ENCODE data around the gene OR5V1. TPM values are rescaled to one million over a fixed set of nuclear protein-coding genes. Genes with fewer than 3 reads are reported as not detected.
"Not testable (repeated sequence)": the region's sequence is repeated elsewhere in the genome, so short reads cannot be mapped to it uniquely, and the experiment has no call there.

The OR5V1 gene
- total RNA-seq: not detected
- long read RNA-seq: 0 reads

DNA sequence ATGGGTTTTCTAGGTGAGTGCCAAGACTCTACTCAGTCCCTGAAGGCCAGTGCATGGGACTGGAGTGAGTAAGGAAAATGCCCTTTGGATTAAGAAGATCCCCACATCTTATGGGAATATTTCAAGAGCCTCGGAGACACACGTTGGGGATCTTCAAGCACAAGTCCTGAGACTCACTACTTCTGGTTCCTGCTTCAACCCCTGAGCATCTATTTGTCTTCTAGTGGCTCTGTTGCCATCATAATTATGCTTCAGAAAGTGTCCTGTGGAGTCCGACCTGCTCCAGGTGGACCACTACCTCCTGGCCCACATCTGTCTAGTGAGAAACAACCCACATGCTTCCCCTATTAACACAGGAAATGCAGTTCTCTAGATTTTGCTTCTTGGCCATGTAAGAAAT is at the start of gene OR5V1:
Gene OR5V1, minus strand, starts transcription at position 101 of the 400 bp plus-strand sequence. CDS start 12,670 bp downstream, outside the sequence.
- intact Hi-C loops (cut with DNase I): no loop called here
- DNase-seq (no peak), ATAC-seq (no peak)

DNA sequence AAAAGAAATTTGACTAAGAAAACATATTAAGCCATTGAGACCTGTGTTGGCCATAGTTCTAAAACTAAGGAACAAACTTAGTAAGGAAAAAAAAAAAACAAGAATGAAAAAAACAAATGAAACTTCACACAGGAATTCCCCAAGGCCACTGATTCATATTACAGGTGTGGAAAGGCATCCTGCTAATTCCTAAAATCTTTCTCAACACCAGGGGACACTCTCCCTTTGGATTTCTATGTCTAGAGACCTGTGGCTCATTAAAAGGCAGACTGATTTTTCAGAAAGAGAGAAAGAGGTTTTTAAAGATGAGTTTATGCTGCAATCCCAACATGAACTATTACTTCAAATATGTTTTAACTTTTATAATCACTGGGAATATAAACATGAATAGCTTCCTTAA is 45.9 kb upstream of the OR5V1 start, which contains the start of gene OR12D1:
Gene OR12D1, plus strand, starts transcription at position 341 of the 400 bp plus-strand sequence.
- no peak for DNase-seq
- intact Hi-C loops (cut with DNase I): no loop called here
- no peak for ATAC-seq

DNA sequence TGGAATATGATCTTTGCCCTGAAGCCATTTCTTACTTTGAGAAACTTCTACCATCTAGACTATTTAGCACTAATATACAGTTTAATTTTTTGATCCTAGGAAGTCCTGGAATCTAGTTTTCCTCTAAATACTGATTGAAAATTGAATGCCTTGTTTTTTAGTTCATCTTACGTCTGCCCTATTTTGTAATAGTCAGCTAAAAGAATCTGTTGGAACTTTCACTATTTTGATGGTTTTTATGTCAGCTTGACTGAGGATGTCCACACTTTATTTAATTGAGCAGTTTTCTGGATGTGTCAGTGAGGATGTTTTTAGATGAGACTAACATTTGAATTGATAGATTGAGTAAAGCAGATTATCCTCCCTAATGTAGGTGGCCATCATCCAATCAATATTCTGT is 35.1 kb upstream of the OR5V1 start:
- intact Hi-C loops (cut with DNase I): no loop called here
- ATAC-seq: no peak

DNA sequence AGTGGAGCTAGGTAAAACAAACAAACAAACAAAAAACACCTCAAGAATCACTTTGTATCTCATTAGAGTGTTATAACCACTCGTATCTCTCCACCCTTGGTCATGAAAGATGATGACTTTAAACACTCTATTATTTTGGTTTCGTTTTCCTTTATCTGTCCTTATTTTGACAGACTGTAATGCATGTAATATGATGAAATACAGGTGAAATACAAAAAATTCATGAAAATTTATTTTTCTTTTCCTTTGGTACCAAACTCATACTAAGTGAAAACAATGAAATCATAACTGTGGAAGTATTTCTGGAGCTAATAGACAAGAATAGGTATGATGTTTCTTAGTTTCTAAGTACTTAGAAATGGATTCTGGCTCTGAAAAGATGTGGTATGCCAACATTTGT is 30.9 kb upstream of the OR5V1 start:
- DNase-seq: no peak
- ATAC-seq: no peak
- intact Hi-C loops (cut with DNase I): no loop called here

More for the DNA sequence above, 35.1 kb upstream of the OR5V1 start:
- DNase-seq: no peak

DNA sequence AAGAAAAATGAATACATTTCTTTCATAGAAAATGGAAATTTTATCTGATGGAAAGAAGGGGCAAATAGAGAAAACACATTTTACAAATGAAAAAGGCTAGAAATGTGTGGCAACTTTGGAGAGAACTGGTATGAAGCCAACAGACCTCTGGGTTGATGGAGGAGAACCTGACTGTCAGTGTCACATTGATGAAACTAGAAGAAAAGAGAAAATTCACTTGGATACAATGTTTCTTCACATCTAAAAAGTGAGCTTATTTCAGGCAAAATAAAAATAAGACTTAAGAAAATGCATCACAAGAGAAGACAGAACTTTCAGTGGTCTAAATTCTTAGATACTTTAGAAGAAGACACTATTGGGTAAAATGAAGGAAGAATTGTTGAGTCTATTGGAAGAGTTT is 26.7 kb upstream of the OR5V1 start, which contains the start of gene OR12D2:
Gene OR12D2, plus strand, starts transcription at position 301 of the 400 bp plus-strand sequence. CDS start 1,069 bp downstream, outside the sequence.
- ATAC-seq (no peak), DNase-seq (no peak)
- intact Hi-C loops (cut with DNase I): no loop called here

DNA sequence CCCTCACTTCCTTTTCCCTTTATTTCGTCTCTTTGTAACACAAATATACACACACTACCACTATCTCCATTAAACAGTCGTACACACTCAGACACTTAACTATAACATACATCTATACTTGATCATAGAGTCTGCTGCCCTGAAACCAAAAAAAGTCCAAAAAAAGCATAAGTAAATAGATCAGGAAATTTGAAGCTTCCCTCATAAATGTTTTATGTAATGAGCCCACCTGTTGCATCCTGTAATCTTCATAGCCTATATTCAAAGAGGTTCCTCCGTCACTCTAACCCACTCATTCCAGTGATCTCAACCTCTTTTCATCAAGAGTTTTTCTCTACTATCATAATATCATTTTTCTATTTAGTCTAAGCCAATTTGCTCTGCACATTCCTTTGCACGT is 19.9 kb upstream of the OR5V1 start:
- intact Hi-C loops (cut with DNase I): no loop called here
- ATAC-seq (no peak), DNase-seq (no peak)

DNA sequence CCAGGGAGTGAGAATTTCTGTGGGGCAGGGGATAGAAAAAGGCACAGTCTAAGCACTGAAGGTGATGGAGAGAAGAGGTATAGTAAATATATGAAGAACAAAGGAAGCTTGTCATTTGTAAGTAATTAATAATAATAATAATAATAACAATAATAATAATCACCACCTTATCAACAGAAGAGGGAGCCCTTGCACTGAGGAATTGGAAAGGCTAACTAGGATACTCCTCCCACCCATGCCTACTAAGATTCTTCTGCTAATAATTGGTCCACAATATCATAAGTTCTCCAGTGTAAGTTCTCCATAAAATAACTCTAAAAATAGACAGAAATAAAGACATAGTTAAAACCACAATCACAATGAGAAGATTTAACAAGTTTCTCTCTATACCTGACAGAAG is 7.3 kb upstream of the OR5V1 start:
- no peak for DNase-seq

DNA sequence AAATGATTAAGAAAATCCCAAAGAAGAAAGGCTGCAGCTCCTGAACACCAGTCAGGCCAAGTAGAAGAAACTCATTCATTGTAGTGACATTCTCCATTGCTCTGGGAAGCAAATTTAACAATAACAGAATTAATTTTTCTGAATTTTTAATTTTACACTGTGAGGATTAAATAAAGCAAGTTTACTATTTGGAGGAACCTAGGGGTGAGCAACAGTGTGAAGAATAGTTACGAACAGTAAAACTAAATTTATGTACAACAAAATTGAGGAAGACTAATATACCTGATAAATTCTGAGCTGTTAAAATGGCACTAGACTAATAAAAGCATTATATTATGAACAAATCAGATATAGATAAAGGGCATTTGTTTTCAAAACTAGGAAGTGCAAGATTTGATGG is 6.5 kb upstream of the OR5V1 start, which contains the start of gene OR12D3:
Gene OR12D3, minus strand, starts transcription at position 101 of the 400 bp plus-strand sequence. Its CDS starts 4 bp downstream, at position 97.
- intact Hi-C loops (cut with DNase I): no loop called here
- DNase-seq: no peak
- ATAC-seq: no peak

More for the DNA sequence above, 7.3 kb upstream of the OR5V1 start:
- intact Hi-C loops (cut with DNase I): no loop called here
- ATAC-seq: no peak

DNA sequence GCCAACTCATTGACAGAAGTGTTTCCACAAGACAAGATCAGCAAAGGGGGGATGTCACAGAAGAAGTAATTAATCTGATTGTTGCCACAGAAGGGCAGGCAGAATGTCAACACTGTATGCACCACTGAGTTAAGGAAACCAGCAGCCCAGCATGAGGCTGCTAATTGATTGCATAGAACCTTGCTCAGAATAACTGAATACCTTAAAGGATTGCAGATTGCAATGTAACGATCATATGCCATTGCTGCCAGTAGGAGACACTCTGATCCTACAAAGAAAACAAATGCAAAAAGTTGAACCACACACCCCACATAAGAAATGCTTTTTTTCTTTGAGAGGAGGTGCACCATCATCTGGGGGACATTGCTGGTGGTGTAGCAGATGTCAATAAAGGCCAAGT is 13.1 kb downstream of the OR5V1 start:
- ATAC-seq (no peak), DNase-seq (no peak)
- intact Hi-C loops (cut with DNase I): no loop called here

DNA sequence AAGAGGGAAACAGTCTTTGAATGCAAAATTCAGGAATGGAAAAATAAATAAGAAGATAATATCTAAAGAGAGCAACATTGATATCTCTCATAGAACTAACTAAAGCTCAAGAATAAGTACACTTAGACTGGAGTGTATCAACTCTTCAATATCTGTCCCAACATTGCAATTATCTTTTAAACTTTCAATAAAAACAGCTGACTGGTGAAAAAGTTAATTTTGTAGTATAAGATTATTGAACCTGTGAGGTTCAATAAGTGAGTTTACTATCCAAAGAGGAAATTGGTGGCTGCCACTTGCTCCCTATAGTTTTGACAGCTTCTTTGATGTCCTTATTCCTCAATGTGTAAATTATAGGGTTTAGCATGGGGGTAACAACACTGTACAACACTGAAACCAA is 13.7 kb downstream of the OR5V1 start:
- intact Hi-C loops (cut with DNase I): no loop called here
- DNase-seq (no peak), ATAC-seq (no peak)

DNA sequence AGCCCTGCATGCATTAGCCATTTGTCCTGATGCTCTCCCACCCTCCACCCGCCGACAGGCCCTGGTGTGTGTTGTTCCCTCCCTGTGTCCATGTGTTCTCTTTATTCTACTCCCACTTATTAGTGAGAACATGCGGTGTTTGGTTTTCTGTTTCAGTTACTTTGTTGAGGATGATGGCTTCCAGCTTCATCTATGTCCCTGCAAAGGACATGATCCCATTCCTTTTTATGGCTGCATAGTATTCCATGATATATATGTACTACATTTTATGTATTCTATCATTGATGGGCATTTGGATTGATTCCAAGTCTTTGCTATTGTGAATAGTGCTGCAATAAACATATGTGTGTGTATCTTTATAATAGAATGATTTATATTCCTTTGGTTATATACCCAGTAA is 19.3 kb downstream of the OR5V1 start:
- DNase-seq; ATAC-seq; intact Hi-C loops (cut with DNase I): not testable (repeated sequence)

DNA sequence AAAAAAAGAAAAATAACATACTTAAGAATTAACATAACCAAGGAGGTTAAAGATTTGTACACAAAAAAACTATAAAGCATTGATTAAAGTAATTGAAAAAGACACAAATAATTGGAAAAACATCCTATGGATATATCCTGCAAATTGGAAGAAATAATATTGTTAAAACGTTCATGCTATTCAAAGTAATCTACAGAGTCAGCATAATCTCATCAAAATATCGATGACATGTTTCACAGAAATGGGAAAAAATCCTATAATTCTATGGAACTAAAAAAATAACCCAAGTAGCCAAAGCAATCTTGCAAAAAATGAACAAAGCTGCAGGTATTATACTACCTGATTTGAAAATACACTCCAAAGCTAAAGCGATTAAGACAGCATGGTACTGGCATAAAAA is 23.3 kb downstream of the OR5V1 start:
- intact Hi-C loops (cut with DNase I): no loop called here
- ATAC-seq: no peak
- no peak for DNase-seq

DNA sequence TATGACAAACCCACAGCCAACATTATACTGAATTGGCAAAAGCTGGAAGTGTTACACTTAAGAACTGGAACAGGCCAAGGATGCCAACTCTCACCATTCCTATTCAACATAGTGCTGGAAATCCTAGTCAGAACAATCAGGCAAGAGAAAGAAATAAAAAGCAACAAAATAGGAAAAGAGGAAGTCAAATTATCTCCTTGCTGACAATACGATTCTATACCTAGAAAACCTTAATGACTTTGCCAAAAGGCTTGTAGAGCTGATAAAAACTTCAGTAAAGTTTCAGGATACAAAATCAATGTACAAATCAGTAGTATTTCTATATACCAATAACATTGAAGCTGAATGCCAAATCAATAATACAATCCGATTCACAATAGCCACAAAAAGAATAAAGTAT is 32.4 kb downstream of the OR5V1 start:
- intact Hi-C loops (cut with DNase I): no loop called here
- no peak for ATAC-seq

DNA sequence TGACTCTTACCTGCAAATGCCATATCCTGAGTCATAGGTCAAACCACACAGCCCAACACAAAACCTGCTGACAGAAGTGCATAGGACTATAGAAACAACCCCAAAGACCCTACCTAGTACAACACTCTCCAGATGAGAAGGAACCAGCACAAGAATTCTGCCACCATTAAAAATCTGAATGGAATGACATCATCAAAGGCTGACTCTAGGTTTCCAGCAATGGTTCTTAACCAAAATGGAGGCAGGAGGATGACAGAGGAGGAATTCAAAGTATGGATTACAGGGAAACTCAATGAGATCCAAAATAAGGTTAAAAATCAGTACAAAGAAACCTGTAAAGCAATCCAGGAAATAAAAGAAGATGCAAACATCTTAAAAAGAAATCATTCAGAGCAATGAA is 36.0 kb downstream of the OR5V1 start:
- DNase-seq: no peak
- no peak for ATAC-seq
- intact Hi-C loops (cut with DNase I): no loop called here

More for the DNA sequence above, 32.4 kb downstream of the OR5V1 start:
- no peak for DNase-seq

DNA sequence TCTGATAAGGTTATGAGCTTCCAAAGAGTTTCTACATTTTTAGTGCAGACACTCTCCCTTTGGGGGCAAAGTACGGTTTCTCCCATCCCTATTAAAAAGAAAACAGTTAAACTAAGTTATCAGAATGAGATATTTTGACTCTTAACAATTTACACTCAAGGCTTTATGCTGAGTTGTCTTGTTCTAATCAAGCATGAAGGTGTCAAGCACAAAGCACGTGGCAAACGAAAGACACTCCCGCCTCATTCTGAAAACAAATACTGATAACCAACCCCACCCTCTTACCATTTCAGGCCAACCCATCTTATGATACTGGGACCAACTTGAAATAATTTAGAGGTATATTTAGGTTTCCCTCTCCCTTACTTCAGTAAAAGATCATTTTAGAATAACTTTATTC is 42.9 kb downstream of the OR5V1 start:
- no peak for ATAC-seq
- intact Hi-C loops (cut with DNase I): no loop called here
- DNase-seq: no peak

DNA sequence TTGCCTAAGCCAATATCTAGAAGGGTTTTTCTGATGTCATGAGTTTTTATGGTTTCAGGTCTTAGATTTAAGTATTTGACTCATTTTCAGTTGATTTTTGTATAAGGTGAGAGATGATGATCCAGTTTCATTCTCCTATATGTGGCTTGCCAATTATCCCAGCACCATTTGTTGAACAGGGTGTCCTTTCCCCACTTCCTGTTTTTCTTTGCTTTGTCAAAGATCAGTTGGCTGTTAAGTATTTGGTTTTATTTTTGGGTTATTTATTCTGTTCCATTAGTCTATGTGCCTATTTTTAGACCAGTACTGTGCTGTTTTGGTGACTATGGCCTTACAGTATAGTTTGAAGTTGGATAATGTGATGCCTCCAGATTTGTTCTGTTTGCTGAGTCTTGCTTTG is 45.3 kb downstream of the OR5V1 start:
- ATAC-seq; DNase-seq; intact Hi-C loops (cut with DNase I): not testable (repeated sequence)

DNA sequence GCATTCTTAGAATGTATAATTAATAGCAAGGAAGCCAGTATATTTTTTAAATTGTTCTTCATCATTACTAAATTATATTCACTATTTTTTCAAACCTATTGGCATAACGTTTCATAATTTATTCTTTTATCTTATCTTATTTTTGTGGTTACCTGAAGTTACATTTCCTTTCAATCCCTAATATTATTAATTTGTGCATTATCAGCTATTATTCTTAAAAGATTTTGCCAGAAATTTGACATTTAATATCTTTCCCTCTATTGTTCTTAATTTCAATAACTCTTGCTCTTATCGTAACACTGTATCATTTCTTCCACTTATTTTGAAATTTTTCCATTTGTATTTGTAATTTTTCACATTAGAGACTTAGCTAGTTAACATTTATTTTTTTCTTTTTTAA is 48.7 kb downstream of the OR5V1 start:
- intact Hi-C loops (cut with DNase I): no loop called here
- ATAC-seq: no peak
- no peak for DNase-seq

Other genes starting within 250 kb of the OR5V1 start
- not detected for gene OR2J2, start 198.0 kb downstream of the OR5V1 start, total RNA-seq
- not detected for gene OR14J1, start 67.2 kb downstream of the OR5V1 start, total RNA-seq
- gene OR12D3, start 6.4 kb upstream of the OR5V1 start, total RNA-seq: not detected
- not detected for gene OR12D2, start 26.8 kb upstream of the OR5V1 start, total RNA-seq
- not detected for gene OR12D1, start 46.1 kb upstream of the OR5V1 start, total RNA-seq
- gene OR10C1, start 70.4 kb upstream of the OR5V1 start, total RNA-seq: not detected
- gene OR11A1, start 88.2 kb upstream of the OR5V1 start, total RNA-seq: not detected
- gene OR2H1, start 88.3 kb upstream of the OR5V1 start, total RNA-seq: not detected
- gene MAS1L, start 119.1 kb upstream of the OR5V1 start, total RNA-seq: under 1 TPM in 1 of 2 donors, not detected in 1; 0.24 TPM
- gene UBD, start 190.9 kb upstream of the OR5V1 start, total RNA-seq: not detected
- not detected for gene OR2H2, start 216.3 kb upstream of the OR5V1 start, total RNA-seq